WERI-Rb-1 (cell line): ENCODE results near the gene CRYBG2.
"Not testable (repeated sequence)": the region's sequence is repeated elsewhere in the genome, so short reads cannot be mapped to it uniquely, and the experiment has no call there.

Experiments used
- DNase-seq: peaks from one replicate; pipeline ENCODE4 v3.0.0-alpha.2; 2020
- H3K27ac ChIP-seq: fragments of 250-450 bp; sonication (Bioruptor Pico); 2 replicates; pipeline ENCODE4 v1.5.1; 2020; ENCODE audit warnings: mild to moderate bottlenecking, moderate library complexity
- H3K27me3 ChIP-seq: fragments of 250-450 bp; sonication (Bioruptor Pico); 2 replicates; pipeline ENCODE4 v1.5.1; 2021; ENCODE audit warnings: mild to moderate bottlenecking, low read depth, moderate library complexity; ENCODE audit not compliant: insufficient read depth, severe bottlenecking
- H3K36me3 ChIP-seq: fragments of 250-450 bp; sonication (Bioruptor Pico); 2 replicates; pipeline ENCODE4 v1.5.1; 2020; ENCODE audit warnings: mild to moderate bottlenecking, moderate library complexity
- H3K4me3 ChIP-seq: 2 replicates; pipeline ENCODE4 v1.5.1; 2011; ENCODE audit warnings: low read depth, mild to moderate bottlenecking, control low read depth, low read length
- H3K9me3 ChIP-seq: fragments of 250-450 bp; sonication (Bioruptor Pico); 2 replicates; pipeline ENCODE4 v1.5.1; 2021; ENCODE audit warnings: mild to moderate bottlenecking, moderate library complexity; ENCODE audit not compliant: severe bottlenecking
- TF ChIP-seq, protein P1 (sequence below): IDR thresholded peaks from 2 replicates; pipeline ENCODE4 v1.5.1; 2011; ENCODE audit warnings: low read depth, mild to moderate bottlenecking, control low read depth, inconsistent platforms, low read length

The CRYBG2 gene

DNA sequence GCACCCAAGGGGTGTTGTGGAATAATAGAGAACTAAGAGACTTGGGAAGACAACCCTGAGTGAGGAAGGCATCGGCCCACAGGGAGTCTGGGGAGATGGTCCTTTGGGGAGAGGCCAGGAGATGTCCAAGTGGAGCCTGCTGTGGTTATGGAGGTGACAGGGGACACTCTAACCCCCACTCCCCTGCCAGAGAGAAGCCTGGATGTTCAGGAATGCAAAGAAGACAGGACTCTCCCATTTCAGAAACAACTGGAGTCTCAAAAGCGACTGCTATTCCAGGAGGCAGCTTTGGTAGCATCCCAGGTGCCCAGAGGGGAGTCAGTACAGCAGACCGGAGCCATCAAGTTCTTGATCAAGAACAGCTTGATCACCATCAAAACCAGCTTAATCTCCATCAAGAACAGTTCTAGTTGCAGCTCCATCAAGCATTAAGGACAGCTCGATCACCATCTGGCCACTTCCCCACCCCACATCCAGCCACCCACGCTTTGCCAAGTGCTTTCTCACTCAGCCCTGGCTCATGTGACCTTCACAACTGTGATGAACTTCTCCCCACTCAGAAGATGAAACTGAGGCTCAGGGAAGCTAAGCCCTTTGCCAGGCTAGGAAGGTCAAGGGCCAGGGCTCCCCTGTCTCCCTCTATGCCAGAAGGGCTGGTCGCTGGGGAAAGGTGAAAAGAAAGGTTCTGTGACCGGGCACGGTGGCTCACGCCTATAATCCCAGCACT, 35.4 kb downstream of the CRYBG2 start:
- Histone ChIP-seq H3K9me3 (no peaks in the 10 kb centered on the region), H3K27ac (peak overlapping the region; percentile 55), H3K36me3 (peaks cover 12% of the 10 kb centered on the region), H3K4me3 (no peak overlapping the region), H3K27me3 (no peaks in the 10 kb centered on the region)
- DNase-seq: no peak
- TF ChIP-seq, protein P1, sequence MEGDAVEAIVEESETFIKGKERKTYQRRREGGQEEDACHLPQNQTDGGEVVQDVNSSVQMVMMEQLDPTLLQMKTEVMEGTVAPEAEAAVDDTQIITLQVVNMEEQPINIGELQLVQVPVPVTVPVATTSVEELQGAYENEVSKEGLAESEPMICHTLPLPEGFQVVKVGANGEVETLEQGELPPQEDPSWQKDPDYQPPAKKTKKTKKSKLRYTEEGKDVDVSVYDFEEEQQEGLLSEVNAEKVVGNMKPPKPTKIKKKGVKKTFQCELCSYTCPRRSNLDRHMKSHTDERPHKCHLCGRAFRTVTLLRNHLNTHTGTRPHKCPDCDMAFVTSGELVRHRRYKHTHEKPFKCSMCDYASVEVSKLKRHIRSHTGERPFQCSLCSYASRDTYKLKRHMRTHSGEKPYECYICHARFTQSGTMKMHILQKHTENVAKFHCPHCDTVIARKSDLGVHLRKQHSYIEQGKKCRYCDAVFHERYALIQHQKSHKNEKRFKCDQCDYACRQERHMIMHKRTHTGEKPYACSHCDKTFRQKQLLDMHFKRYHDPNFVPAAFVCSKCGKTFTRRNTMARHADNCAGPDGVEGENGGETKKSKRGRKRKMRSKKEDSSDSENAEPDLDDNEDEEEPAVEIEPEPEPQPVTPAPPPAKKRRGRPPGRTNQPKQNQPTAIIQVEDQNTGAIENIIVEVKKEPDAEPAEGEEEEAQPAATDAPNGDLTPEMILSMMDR: no peak

DNA sequence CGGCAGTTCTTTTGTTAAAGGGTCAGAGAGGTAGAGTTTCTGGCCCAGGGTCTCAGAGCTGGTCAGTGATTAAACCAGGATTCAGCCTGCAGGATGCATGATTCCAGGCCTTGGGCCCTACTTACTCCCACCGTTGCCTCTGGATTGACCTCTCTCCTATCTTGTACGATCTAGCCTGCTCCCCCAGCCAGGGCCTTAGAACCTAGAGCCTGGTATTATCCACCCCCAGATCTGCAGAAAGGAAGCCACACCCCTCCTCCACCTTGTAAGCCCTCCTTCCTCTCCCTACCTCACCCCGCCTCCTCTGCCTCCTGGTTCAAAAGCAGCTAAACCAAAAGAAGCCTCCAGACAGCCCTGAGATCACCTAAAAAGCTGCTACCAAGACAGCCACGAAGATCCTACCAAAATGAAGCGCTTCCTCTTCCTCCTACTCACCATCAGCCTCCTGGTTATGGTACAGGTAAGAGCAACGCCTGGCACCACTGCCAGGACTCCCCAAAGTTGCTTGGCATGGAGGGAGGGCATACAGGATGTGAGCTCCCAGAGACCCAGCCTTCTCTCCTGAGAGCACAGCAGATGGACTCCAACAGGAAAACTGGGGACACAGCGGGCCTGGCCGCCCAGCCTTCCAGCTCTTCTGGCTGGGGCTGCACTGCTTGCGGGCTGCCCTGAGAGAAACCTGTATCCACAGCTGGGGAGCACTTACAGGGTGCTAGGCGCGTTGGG, 36.2 kb downstream of the CRYBG2 start, which contains the start of gene CD52:
Gene CD52, plus strand, starts transcription at position 347 of the 726 bp plus-strand sequence. Its CDS starts 60 bp downstream, at position 407.
- Histone ChIP-seq H3K9me3 (no peaks in the 10 kb centered on the region), H3K27ac (peak within 1 kb of the TSS; percentile 55), H3K36me3 (peaks cover 9% of the 10 kb centered on the region), H3K27me3 (no peaks in the 10 kb centered on the region), H3K4me3 (no peak within 1 kb of the TSS)
- TF ChIP-seq, protein P1: no peak
- DNase-seq: peak; percentile 80

DNA sequence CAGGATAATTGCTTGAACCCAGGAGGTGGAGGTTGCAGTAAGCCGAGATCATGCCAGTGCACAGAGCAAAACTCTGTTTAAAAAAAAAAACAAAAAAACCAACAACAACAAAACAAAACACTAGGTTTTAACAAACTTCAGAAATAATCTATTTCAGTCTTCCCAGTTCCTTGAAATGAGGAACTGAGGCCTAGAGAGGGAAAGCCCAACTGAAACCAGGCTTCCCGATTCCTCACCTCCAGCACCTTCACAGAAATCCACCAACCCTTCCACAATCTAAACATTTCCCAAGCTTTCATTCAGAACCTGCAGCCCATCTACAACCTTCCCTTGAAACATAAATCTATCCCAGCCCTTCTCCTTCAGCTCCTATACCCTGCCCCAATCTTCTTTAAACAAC, 36.8 kb downstream of the CRYBG2 start:
- no peak for DNase-seq
- H3K9me3 ChIP-seq: no peaks in the 10 kb centered on the region
- H3K27me3 ChIP-seq: no peaks in the 10 kb centered on the region
- H3K27ac ChIP-seq: peak overlapping the region; percentile 55
- H3K36me3 ChIP-seq: peaks cover 2% of the 10 kb centered on the region; the same call in 1 of the 2 replicates
- TF ChIP-seq, protein P1: no peak
- no peak overlapping the region for H3K4me3 ChIP-seq

DNA sequence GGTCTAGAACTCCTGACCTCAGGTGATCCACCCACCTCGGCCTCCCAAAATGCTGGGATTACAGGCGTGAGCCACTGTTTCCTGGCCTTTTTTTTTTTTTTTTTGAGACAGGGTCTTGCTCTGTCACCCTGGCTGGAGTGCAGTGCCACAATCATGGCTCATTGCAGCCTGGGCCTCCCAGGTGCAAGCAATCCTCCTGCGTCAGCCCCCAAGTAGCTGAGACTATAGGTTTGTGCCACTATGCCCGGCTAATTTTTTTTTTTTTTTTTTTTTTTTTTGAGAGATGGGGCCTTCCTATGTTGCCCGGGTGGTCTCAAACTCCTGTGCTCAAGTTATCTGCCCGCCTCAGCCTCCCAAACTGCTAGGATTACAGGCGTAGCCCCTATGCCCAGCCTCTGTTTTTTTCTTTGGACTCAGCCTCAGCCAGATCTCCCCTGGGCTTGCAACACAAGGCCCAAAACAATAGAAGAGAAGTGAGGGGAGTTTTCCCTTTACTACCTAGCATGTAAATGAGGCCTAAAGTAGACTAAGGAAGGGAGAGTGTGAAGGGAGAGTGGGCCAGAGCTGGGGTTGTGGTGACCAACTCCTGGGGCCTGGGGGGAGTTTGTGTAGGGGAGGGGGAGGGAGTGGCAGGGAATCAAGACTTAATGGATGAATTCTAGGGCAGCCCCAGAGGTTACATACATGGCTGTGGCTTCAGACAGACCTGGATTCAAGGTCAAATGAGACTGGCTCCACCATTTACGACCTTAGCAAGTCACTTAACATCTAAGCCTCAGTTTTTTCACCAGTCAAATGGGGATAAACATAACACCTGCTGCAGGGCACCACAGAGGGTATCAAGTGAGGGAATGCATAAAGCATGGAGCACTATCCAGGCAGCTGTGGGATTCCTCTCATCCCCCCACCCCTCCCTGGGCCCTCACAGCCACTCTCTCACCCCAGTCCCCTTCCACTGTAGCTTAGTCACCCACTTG, 37.8 kb downstream of the CRYBG2 start:
- Histone ChIP-seq H3K9me3 (no peaks in the 10 kb centered on the region), H3K4me3 (no peak overlapping the region), H3K27ac (no peak overlapping the region), H3K36me3 (no peaks in the 10 kb centered on the region; the same call in 1 of the 2 replicates), H3K27me3 (no peaks in the 10 kb centered on the region)
- no peak for DNase-seq
- TF ChIP-seq, protein P1: no peak

DNA sequence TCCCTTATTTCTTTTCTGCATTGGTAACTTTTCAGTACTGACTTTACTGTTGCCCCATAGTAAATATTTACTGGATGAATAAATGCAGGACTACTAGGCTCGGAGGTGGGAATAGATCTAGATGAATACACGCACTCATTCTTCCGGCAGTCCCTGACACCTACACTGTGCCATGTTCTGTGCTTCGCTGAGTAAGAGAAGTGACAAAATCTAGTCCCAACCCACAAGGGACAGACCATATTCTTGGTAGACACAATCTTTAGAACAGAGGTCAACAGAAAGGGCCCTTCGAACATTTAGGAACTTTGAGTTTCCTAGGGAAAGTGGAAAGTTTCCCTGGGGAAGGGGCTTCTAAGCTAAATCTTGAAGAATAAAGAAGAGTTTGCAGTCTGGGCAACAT, 39.4 kb downstream of the CRYBG2 start:
- Histone ChIP-seq H3K9me3 (no peaks in the 10 kb centered on the region), H3K4me3 (no peak overlapping the region), H3K27me3 (no peaks in the 10 kb centered on the region), H3K27ac (no peak overlapping the region), H3K36me3 (no peaks in the 10 kb centered on the region)
- TF ChIP-seq, protein P1: no peak
- no peak for DNase-seq

DNA sequence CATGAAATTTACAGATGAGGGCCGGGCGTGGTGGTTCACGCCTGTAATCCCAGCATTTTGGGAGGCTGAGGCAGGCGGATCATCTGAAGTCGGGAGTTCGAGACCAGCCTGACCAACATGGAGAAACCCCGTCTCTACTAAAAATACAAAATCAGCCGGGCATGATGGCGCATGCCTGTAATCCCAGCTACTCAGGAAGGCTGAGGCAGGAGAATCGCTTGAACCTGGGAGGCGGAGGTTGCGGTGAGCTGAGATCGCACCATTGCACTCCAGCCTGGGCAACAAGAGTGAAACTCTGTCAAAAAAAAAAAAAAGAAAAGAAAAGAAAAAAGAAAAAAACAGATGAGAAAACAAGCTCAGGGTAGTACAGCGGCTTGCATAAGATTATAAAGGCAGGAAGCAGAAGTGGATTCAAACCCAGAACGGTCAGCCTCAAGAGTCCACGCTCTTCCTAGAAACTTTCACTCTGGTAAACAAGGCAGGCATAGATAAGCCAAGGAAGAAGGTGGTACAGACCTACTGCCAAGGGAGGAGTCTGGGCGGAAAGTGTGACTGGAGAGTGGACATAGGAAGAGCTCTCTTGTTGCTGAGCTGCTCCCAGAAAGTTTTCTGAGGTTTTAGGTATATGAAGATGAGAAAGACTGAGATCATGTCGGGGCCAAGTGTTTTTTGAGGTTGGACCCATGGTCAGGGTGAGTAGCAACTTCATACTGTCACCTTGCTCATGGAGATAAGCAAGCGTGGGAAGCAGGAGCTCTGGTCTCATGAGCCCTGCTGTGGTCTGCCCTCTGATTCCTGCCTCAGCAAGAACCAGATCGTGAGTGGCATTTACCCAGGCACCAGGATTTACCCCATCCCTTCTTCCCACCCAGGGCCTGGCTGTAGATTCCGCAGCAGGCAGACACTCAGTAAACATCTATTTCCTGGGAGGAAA, 45.7 kb downstream of the CRYBG2 start:
- H3K4me3 ChIP-seq, H3K27me3 ChIP-seq, H3K9me3 ChIP-seq, H3K36me3 ChIP-seq, H3K27ac ChIP-seq, DNase-seq: not testable (repeated sequence)
